Measurements from ENCODE around the gene MAMSTR.

MAMSTR gene

GRCh38 chr19:48752496-48753365 lies 33.2 kb upstream of the MAMSTR start, which contains the start of gene FUT1:
Gene FUT1, minus strand, starts transcription at chr19:48752641. Its CDS starts 1,360 bp downstream, at chr19:48751281.
- POLR2A ChIA-PET: no interaction called here
- CTCF ChIA-PET: no interaction called here
- TF ChIP-seq FOXK2 (IDR thresholded peaks at IDR 0.05) (no peak), PKNOX1 (IDR thresholded peaks at IDR 0.05) (no peak), SUZ12 (IDR thresholded peaks at IDR 0.05) (no peak), SP1 (IDR thresholded peaks at IDR 0.05) (no peak), BHLHE40 (IDR thresholded peaks at IDR 0.05; ENCODE audit: borderline replicate concordance) (no peak), LEF1 (IDR thresholded peaks at IDR 0.05; ENCODE audit: borderline replicate concordance) (no peak), ARNT (IDR thresholded peaks at IDR 0.05) (no peak), FOXA1 (IDR thresholded peaks at IDR 0.05) (no peak), HDGF (IDR thresholded peaks at IDR 0.05; ENCODE audit: borderline replicate concordance) (no peak), L3MBTL2 (conservative IDR thresholded peaks at IDR 0.05) (no peak), FOXM1 (IDR thresholded peaks at IDR 0.05; ENCODE audit: borderline replicate concordance) (no peak), NFRKB (IDR thresholded peaks at IDR 0.05) (no peak), CTBP1 (IDR thresholded peaks at IDR 0.05; ENCODE audit: borderline replicate concordance) (no peak), TARDBP (IDR thresholded peaks at IDR 0.05) (no peak), ZNF384 (IDR thresholded peaks at IDR 0.05) (no peak), ELF4 (IDR thresholded peaks at IDR 0.05) (no peak)
- no peak for DNase-seq (ENCODE audit: extremely low spot score)

- no peak for DNase-seq (ENCODE audit: extremely low spot score)
- ChIA-PET CTCF (interaction anchor here (0.7 kb wide), 1 partner anchor 107 kb away, joined by 3 read pairs; no protein-coding TSS in a partner anchor), POLR2A (no interaction called here)
- TF ChIP-seq ARNT (IDR thresholded peaks at IDR 0.05) (no peak), PKNOX1 (IDR thresholded peaks at IDR 0.05) (no peak), SP1 (IDR thresholded peaks at IDR 0.05) (no peak), HDGF (IDR thresholded peaks at IDR 0.05; ENCODE audit: borderline replicate concordance) (no peak), ZNF384 (IDR thresholded peaks at IDR 0.05) (no peak), LEF1 (IDR thresholded peaks at IDR 0.05; ENCODE audit: borderline replicate concordance) (no peak), FOXA1 (IDR thresholded peaks at IDR 0.05) (no peak), ELF4 (IDR thresholded peaks at IDR 0.05) (no peak), NFRKB (IDR thresholded peaks at IDR 0.05) (no peak), SUZ12 (IDR thresholded peaks at IDR 0.05) (no peak), FOXK2 (IDR thresholded peaks at IDR 0.05) (no peak), CTBP1 (IDR thresholded peaks at IDR 0.05; ENCODE audit: borderline replicate concordance) (no peak), TARDBP (IDR thresholded peaks at IDR 0.05) (no peak), L3MBTL2 (conservative IDR thresholded peaks at IDR 0.05) (no peak), FOXM1 (IDR thresholded peaks at IDR 0.05; ENCODE audit: borderline replicate concordance) (no peak), BHLHE40 (IDR thresholded peaks at IDR 0.05; ENCODE audit: borderline replicate concordance) (no peak)
Measured at GRCh38 chr19:48751845-48752495, 32.4 kb upstream of the MAMSTR start.

DNA sequence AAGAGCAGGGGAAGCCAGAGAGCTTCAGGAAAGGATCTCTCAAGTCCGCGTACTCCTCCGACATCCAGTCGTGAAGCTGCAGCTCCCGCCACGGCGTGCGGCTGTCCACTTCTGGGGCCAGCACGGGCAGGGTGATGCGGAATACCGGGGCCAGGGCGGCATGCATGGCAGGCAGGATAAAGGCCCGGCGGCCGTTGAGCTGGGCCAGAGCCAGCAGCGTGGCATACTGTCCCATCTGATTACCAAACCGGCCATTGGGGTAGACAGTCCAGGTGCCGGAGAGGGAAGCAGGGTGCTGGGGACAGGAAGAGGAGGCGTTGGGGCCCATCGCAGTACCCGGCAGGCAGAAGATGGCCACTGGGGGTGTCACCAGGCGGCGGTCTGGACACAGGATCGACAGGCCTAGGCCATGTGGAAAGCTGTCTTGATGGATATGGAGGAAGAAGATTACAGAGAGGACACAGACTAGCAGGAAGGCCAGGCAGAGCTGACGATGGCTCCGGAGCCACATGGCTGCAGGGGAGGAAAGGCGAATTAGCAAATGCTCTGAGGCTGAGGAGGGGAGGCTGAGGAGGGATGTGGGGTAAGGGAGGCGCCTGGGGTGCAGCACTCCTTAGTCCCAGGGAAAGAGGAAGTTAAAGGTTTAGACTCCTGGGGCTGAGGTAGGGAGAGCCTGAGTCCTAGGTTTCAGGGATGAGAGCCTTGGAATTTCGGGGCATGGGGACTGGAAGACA lies 31.4 kb upstream of the MAMSTR start:
- TF ChIP-seq FOXA1 (IDR thresholded peaks at IDR 0.05) (no peak), PKNOX1 (IDR thresholded peaks at IDR 0.05) (no peak), HDGF (IDR thresholded peaks at IDR 0.05; ENCODE audit: borderline replicate concordance) (no peak), ZNF384 (IDR thresholded peaks at IDR 0.05) (no peak), LEF1 (IDR thresholded peaks at IDR 0.05; ENCODE audit: borderline replicate concordance) (no peak), FOXK2 (IDR thresholded peaks at IDR 0.05) (no peak), L3MBTL2 (conservative IDR thresholded peaks at IDR 0.05) (no peak), ARNT (IDR thresholded peaks at IDR 0.05) (no peak), CTBP1 (IDR thresholded peaks at IDR 0.05; ENCODE audit: borderline replicate concordance) (no peak), TARDBP (IDR thresholded peaks at IDR 0.05) (no peak), SP1 (IDR thresholded peaks at IDR 0.05) (no peak), FOXM1 (IDR thresholded peaks at IDR 0.05; ENCODE audit: borderline replicate concordance) (no peak), NFRKB (IDR thresholded peaks at IDR 0.05) (no peak)
- no peak for DNase-seq (ENCODE audit: extremely low spot score)
- ChIA-PET CTCF (no interaction called here), POLR2A (no interaction called here)

GRCh38 chr19:48750351-48750750 lies 30.8 kb upstream of the MAMSTR start:
- no peak for DNase-seq (ENCODE audit: extremely low spot score)
- ChIA-PET POLR2A (interaction anchor here (1.0 kb wide), 1 partner anchor 30 kb away, joined by 3 read pairs; no protein-coding TSS in a partner anchor), CTCF (no interaction called here)
- TF ChIP-seq SUZ12 (IDR thresholded peaks at IDR 0.05) (no peak), LEF1 (IDR thresholded peaks at IDR 0.05; ENCODE audit: borderline replicate concordance) (no peak), HDGF (IDR thresholded peaks at IDR 0.05; ENCODE audit: borderline replicate concordance) (no peak), PKNOX1 (IDR thresholded peaks at IDR 0.05) (no peak), CTBP1 (IDR thresholded peaks at IDR 0.05; ENCODE audit: borderline replicate concordance) (no peak), ELF4 (IDR thresholded peaks at IDR 0.05) (no peak), L3MBTL2 (conservative IDR thresholded peaks at IDR 0.05) (no peak), FOXM1 (IDR thresholded peaks at IDR 0.05; ENCODE audit: borderline replicate concordance) (no peak), SP1 (IDR thresholded peaks at IDR 0.05) (no peak), ARNT (IDR thresholded peaks at IDR 0.05) (no peak), NFRKB (IDR thresholded peaks at IDR 0.05) (no peak), TARDBP (IDR thresholded peaks at IDR 0.05) (no peak), FOXA1 (IDR thresholded peaks at IDR 0.05) (no peak)

Measured in HEK293T (cell line).